ENCODE results near the gene CBX2. TPM values are rescaled to one million over a fixed set of nuclear protein-coding genes. Genes with fewer than 3 reads are reported as not detected.

The CBX2 gene
- total RNA-seq, 1 experiment from 2014 or later = 28.3 TPM

DNA sequence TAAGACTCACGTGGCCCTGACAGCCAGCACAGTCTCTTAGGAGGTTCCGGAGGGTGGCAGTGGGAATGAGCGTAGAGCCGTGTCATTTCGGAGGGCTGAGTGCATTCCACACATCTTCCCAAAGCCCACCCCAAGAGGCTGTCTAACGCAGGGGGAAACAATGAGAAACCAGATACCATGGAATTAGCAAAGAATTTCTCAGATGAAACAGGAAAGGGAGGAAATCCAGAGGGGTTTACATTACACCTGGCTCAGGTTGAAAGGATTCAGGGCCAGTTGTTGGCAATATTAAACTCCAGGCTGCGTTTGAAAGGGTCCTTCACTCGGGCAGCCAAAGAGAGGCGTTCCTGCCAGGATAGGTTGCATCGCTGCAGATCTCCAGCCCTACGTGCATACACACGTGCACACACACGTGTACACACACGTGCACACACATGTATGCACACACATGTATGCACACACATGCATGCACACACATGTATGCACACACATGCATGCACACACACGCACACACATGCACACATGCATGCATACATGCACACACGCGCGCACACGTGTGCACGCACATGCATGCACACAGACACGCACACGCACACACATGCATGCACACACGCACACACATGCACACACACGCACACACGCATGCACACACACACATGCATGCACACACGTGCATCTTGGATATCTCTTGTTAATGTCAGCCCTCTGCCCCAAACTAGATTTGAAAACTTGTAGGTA, 49.1 kb downstream of the CBX2 start:
- CTCF ChIA-PET = no interaction called here

More for the DNA sequence above, 49.1 kb downstream of the CBX2 start:
- no peak for DNase-seq (ENCODE audit: low read depth, low spot score)
- Histone ChIP-seq H3K9ac (ENCODE audit: low read length) (no peak overlapping the region), H3K79me2 (ENCODE audit: insufficient read depth, low read length) (no peaks in the 10 kb centered on the region), H3K9me2 (ENCODE audit: insufficient read depth) (no peaks in the 10 kb centered on the region), H3K4me3 (replicated peaks in 1 of 2; ENCODE audit: low read depth in 1 of 2, low read length in 2 of 2) (no peak overlapping the region), H3K36me3 (ENCODE audit: control insufficient read depth in 1 of 2, insufficient read depth in 2 of 2, low read length in 2 of 2) (no peaks in the 10 kb centered on the region), H3K4me1 (ENCODE audit: control insufficient read depth in 1 of 2, insufficient read depth in 2 of 2, low read length in 2 of 2) (peaks cover 22 to 28% of the 10 kb centered on the region in 2 experiments; a peak in 3 of 4 replicates), H3K9me3 (ENCODE audit: control insufficient read depth in 1 of 2, insufficient read depth in 1 of 2, low read depth in 1 of 2, low read length in 2 of 2) (no peaks in the 10 kb centered on the region), H3K4me2 (ENCODE audit: low read length) (no peak overlapping the region), H4K20me1 (ENCODE audit: insufficient read depth) (no peaks in the 10 kb centered on the region), H3K27me3 (ENCODE audit: insufficient read depth, low read length) (no peaks in the 10 kb centered on the region), H2AFZ (ENCODE audit: low read depth, low read length, poor library complexity, severe bottlenecking) (no peak overlapping the region), H3K27ac (ENCODE audit: low read depth, low read length) (no peak overlapping the region)
- RAD21 ChIA-PET (ENCODE audit: low non-redundant PET in 1 of 2, low total read pairs in 2 of 2, uncharacterized antibody in 2 of 2, unreplicated experiment in 2 of 2) = no interaction called here
- no peak for ATAC-seq
- intact Hi-C loops (cut with micrococcal nuclease) = no loop called here
- no TSS peak for BruUV-seq (replicated peaks)
- no peak for TF ChIP-seq CEBPB (IDR thresholded peaks at IDR 0.05; ENCODE audit: low read depth)
- TF ChIP-seq YY1 (IDR thresholded peaks at IDR 0.05; ENCODE audit: extremely low read depth, insufficient replicate concordance, low read depth, low read length) = no peak
- no peak for TF ChIP-seq POLR2AphosphoS5 (IDR thresholded peaks at IDR 0.05; ENCODE audit: low read depth, low read length)
- TF ChIP-seq, protein P1, sequence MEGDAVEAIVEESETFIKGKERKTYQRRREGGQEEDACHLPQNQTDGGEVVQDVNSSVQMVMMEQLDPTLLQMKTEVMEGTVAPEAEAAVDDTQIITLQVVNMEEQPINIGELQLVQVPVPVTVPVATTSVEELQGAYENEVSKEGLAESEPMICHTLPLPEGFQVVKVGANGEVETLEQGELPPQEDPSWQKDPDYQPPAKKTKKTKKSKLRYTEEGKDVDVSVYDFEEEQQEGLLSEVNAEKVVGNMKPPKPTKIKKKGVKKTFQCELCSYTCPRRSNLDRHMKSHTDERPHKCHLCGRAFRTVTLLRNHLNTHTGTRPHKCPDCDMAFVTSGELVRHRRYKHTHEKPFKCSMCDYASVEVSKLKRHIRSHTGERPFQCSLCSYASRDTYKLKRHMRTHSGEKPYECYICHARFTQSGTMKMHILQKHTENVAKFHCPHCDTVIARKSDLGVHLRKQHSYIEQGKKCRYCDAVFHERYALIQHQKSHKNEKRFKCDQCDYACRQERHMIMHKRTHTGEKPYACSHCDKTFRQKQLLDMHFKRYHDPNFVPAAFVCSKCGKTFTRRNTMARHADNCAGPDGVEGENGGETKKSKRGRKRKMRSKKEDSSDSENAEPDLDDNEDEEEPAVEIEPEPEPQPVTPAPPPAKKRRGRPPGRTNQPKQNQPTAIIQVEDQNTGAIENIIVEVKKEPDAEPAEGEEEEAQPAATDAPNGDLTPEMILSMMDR (IDR thresholded peaks at IDR 0.05 in 2 of 3, conservative IDR thresholded peaks at IDR 0.05 in 1 of 3; ENCODE audit: borderline replicate concordance in 1 of 3, insufficient read depth in 1 of 3, low read depth in 2 of 3, low read length in 2 of 3) = no peak
- no peak for TF ChIP-seq EZH2phosphoT487 (IDR thresholded peaks at IDR 0.05; ENCODE audit: borderline replicate concordance)
- no peak for TF ChIP-seq JUND (IDR thresholded peaks at IDR 0.05)
- TF ChIP-seq, protein P2, sequence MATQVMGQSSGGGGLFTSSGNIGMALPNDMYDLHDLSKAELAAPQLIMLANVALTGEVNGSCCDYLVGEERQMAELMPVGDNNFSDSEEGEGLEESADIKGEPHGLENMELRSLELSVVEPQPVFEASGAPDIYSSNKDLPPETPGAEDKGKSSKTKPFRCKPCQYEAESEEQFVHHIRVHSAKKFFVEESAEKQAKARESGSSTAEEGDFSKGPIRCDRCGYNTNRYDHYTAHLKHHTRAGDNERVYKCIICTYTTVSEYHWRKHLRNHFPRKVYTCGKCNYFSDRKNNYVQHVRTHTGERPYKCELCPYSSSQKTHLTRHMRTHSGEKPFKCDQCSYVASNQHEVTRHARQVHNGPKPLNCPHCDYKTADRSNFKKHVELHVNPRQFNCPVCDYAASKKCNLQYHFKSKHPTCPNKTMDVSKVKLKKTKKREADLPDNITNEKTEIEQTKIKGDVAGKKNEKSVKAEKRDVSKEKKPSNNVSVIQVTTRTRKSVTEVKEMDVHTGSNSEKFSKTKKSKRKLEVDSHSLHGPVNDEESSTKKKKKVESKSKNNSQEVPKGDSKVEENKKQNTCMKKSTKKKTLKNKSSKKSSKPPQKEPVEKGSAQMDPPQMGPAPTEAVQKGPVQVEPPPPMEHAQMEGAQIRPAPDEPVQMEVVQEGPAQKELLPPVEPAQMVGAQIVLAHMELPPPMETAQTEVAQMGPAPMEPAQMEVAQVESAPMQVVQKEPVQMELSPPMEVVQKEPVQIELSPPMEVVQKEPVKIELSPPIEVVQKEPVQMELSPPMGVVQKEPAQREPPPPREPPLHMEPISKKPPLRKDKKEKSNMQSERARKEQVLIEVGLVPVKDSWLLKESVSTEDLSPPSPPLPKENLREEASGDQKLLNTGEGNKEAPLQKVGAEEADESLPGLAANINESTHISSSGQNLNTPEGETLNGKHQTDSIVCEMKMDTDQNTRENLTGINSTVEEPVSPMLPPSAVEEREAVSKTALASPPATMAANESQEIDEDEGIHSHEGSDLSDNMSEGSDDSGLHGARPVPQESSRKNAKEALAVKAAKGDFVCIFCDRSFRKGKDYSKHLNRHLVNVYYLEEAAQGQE (IDR thresholded peaks at IDR 0.05; ENCODE audit: low read depth) = no peak
- TF ChIP-seq POLR2A (IDR thresholded peaks at IDR 0.05; ENCODE audit: borderline replicate concordance, extremely low read depth, insufficient read depth, insufficient read length) = no peak
- TF ChIP-seq, protein P3, sequence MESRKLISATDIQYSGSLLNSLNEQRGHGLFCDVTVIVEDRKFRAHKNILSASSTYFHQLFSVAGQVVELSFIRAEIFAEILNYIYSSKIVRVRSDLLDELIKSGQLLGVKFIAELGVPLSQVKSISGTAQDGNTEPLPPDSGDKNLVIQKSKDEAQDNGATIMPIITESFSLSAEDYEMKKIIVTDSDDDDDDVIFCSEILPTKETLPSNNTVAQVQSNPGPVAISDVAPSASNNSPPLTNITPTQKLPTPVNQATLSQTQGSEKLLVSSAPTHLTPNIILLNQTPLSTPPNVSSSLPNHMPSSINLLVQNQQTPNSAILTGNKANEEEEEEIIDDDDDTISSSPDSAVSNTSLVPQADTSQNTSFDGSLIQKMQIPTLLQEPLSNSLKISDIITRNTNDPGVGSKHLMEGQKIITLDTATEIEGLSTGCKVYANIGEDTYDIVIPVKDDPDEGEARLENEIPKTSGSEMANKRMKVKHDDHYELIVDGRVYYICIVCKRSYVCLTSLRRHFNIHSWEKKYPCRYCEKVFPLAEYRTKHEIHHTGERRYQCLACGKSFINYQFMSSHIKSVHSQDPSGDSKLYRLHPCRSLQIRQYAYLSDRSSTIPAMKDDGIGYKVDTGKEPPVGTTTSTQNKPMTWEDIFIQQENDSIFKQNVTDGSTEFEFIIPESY (IDR thresholded peaks at IDR 0.05; ENCODE audit: extremely low read depth, insufficient replicate concordance, low read length) = no peak
- no peak for TF ChIP-seq RAD21 (IDR thresholded peaks at IDR 0.05; ENCODE audit: low read depth)
- no peak for TF ChIP-seq SIN3A (IDR thresholded peaks at IDR 0.05; ENCODE audit: low read depth)
- TF ChIP-seq EZH2 (IDR thresholded peaks at IDR 0.05) = no peak
- TF ChIP-seq SRF (IDR thresholded peaks at IDR 0.05; ENCODE audit: low read depth) = no peak
- no peak for TF ChIP-seq ELF1 (IDR thresholded peaks at IDR 0.05; ENCODE audit: borderline replicate concordance, low read depth)
- TF ChIP-seq, protein P4, sequence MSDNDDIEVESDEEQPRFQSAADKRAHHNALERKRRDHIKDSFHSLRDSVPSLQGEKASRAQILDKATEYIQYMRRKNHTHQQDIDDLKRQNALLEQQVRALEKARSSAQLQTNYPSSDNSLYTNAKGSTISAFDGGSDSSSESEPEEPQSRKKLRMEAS (IDR thresholded peaks at IDR 0.05) = no peak
- no peak for TF ChIP-seq EGR1 (IDR thresholded peaks at IDR 0.05; ENCODE audit: low read depth)
- no peak for TF ChIP-seq ZFX (IDR thresholded peaks at IDR 0.05)
- no peak for TF ChIP-seq FOSL1 (IDR thresholded peaks at IDR 0.05; ENCODE audit: low read depth)
- no peak for TF ChIP-seq SP1 (IDR thresholded peaks at IDR 0.05; ENCODE audit: low read depth)
- no peak for TF ChIP-seq ZNF274 (IDR thresholded peaks at IDR 0.05; ENCODE audit: low read depth, low read length)
- POLR2A ChIA-PET = interaction anchor here (0.6 kb wide), 1 partner anchor 12 kb away, joined by 7 read pairs; the partner anchor contains the start of gene CBX4
